ENCODE data around the gene PPP6R2.
"Not testable (repeated sequence)": the region's sequence is repeated elsewhere in the genome, so short reads cannot be mapped to it uniquely, and the experiment has no call there.

Gene PPP6R2

DNA sequence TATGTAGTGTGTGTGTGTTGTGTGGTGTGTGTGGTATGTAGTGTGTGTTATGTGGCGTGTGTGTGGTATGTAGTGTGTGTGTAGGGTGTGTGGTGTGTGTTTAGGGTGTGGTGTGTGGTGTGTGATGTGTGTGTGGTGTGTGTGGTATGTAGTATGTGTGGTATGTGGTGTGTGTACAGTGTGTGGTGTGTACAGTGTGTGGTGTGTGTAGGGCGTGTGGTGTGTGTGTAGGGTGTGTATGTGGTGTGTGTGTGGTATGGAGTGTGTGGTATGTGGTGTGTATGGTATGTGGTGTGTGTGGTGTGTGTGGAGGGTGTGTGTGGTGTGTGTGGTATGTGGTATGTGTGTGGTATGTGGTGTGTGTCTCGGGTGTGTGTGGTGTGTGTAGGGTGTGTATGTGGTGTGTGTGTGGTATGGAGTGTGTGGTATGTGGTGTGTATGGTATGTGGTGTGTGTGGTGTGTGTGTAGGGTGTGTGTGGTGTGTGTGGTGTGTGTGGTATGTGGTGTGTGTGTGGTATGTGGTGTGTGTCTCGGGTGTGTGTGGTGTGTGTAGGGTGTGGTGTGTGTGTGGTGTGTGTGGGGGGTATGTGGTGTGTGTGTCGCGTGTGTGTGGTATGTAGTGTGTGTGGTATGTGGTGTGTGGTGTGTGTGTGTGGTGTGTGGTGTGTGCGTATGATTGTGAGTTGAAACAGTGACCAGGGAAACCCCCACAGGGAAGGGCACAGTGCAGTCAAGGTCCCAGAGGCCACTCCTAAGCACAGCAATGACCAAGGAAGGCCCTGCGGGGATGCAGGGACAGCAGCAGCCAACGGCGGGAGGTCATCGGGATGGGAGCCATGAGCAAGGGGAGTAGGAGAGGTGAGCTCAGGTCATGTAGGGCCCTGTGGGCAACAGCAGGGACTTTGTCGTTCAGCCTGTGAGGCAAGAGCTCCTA, 2.9 kb upstream of the PPP6R2 start:
- in situ Hi-C loops (cut with MboI; ENCODE audit: low sequenced_read_pairs), result no loop called here

DNA sequence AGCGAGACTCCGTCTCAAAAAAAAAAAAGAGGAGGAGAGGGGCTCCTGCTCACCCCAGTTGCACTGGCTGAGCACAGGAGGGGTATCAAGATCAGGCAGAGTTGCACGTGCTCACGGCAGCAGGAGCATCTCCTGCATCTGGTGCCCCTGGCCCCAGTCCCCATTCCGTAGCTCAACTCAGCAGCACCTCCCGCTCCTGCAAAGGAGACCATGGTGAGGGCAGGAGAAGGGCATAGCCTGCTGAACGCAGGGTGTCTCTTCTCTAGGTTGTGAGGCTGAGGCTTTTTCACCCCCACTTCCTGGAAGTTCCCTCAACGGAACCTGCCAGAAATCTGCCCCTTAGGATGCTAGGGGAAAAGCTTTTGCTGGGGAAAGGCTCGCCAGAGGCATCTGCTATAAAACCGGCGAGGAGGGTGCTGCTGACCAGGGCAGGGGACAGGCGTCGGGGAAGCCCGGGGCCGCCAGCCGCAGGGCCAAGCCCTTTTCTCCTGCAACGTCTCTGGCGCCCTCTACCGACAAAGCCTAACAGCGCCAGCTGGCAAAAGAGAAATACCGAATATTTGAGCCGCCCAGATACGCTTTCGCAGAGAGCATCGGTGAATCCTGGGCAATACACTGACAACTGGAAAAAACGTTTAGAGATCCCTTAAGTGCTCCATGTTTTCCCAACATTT, 1.0 kb upstream of the PPP6R2 start:
- in situ Hi-C loops (cut with MboI; ENCODE audit: low sequenced_read_pairs), result no loop called here

GRCh38 chr22:50343541-50343935, 411 bp downstream of the PPP6R2 start:
- in situ Hi-C loops (cut with MboI; ENCODE audit: low sequenced_read_pairs), result no loop called here

DNA sequence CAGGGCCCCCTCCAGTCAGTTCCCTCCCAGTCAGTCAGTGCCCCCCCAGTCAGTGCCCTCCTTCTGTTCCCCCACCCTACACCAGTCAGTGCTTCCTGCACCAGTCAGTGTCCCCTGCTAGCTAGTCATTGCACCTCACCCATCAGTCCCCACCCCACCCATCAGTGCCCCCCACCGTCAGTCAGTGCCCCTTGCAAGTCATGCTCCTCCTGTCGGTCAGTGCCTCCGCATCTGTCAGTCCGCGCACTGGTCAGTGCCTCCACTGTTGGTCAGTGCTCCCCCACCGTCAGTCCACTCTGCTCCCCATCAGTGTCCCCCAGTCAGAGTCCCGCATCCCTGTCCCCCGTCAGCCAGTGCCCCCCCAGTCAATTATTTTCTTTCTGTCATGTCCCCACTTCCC, 3.3 kb downstream of the PPP6R2 start:
- in situ Hi-C loops (cut with MboI; ENCODE audit: low sequenced_read_pairs), result no loop called here

DNA sequence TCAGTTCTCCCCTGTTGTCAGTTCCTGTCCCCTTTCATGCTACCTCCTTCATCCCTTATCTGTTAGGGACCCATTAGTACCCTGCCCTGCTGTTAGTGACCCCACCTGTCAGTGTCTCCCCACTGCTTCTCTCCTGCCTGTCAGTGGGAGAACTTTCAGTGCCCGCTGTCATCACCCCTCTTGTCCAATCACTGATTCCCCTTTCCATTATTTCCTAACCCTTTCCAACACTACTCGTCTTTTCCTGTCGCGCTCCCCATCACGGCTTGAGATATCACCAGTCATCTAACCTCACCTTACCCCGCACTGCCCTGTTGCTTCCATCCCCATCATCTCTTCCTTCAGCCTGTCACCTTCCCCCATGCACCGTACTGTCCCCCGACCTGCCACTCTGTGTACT, 4.0 kb downstream of the PPP6R2 start:
- in situ Hi-C loops (cut with MboI; ENCODE audit: low sequenced_read_pairs), result no loop called here

DNA sequence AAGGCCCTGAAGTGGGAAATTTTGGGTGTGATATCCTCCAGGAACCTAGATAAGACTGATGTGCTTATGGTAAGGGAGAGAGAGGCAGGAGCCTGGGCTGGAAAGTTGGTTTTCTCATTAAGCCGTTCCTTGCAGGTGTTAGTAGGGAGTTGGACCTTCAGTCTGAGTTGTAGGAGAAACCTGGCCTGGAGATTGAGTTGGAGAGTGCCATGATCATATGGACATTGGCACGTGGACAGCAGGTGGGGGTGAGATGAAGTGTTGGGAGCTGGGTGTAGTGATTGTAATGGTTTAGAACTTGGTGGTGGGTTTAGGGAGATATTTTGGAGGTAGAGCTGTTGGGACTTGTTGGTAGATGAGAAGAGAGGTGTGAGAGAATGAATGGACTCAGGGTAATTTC, 4.9 kb downstream of the PPP6R2 start:
- in situ Hi-C loops (cut with MboI; ENCODE audit: low sequenced_read_pairs), result no loop called here

- in situ Hi-C loops (cut with MboI; ENCODE audit: low sequenced_read_pairs), result no loop called here
These were observed 13.1 kb downstream of the PPP6R2 start for GRCh38 chr22:50356186-50356585.

DNA sequence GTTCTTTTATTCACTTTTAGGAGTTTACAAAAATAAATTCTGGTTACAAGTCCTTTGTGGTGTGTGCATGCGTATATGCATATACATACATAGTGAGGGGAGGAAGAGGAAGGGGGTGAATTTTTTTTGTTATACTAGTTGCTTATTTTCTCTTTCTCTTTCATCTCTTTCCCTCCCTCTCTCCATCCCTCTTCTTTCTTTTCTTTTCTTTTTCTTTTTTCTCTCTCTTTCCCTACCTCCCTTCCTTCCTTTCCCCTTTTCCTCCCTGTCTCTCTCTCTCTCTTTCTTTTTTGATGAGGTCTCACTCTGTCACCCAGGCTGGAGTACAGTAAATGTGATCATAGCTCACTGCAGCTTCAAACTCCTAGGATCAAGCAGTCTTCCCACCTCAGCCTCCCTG, 14.1 kb downstream of the PPP6R2 start:
- in situ Hi-C loops (cut with MboI; ENCODE audit: low sequenced_read_pairs), result no loop called here

GRCh38 chr22:50357756-50358155, 14.6 kb downstream of the PPP6R2 start:
- in situ Hi-C loops (cut with MboI; ENCODE audit: low sequenced_read_pairs), result no loop called here

- in situ Hi-C loops (cut with MboI; ENCODE audit: low sequenced_read_pairs), result no loop called here
These were observed 17.5 kb downstream of the PPP6R2 start for GRCh38 chr22:50360578-50360977.

DNA sequence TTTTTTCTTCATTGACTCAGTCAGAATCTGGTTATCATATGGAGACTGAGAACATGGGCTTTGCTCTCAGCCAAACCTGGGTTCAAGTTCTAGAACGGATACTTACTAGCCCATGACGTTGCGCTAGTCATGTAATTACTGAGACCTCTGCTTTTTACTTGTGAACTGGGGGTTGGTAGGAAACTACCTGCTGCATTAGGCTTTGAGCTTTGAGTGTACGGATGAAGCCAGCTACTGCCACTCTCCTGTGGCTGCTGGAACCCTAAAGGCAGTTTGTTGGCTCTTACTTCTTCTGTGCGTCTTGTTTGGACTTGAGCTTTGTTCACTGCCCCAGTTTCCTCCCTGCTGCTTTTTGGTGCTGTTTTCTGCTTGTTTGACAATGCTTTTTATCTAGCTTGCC, 18.1 kb downstream of the PPP6R2 start:
- in situ Hi-C loops (cut with MboI; ENCODE audit: low sequenced_read_pairs), result no loop called here

GRCh38 chr22:50361688-50362087, 18.6 kb downstream of the PPP6R2 start:
- in situ Hi-C loops (cut with MboI; ENCODE audit: low sequenced_read_pairs), result no loop called here

DNA sequence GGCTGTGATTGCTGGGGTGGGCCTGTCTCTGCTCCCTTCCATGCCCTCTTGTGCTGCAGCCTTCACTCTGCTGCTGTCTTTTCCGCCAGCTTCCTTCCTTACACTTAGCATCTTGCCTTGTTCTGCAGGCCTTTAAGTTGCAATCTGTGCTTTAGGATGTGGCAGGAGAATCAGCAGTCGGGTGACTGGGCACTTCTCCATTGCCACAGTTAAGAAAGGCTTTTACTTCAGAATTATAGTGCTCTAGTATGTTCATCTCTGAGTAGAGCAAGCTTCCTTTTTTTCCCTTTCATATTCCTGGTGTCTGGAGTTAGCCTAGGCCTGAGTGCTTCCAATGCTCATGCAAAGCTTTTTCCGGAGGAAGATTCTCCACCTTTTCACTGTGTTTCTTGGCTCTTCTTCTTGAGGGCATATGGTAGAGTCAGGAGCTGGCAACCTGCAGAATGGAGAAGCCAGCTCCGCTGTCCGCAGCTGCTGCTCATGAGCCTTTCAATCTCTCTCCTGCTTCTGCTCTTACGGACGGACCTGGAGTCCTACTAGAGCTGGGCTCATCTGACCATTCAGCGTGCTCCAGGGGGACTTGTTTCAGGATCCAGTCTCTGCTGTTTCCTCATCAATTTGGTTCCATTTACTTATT, 20.2 kb downstream of the PPP6R2 start:
- in situ Hi-C loops (cut with MboI; ENCODE audit: low sequenced_read_pairs), result no loop called here

DNA sequence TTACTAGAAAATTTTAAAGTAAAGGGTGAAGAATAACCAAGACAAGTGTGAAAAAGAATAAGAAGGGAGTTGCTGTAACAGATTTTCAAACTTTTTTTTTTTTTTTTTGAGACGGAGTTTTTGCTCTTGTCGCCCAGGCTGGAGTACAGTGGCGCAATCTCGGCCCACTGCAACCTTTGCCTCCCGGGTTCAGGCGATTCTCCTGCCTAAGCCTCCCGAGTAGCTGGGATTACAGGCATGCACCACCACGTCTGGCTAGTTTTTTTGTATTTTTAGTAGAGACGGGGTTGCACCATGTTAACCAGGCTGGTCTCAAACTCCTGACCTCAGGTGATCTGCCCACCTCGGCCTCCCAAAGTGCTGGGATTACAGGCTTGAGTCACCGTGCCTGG, 20.7 kb downstream of the PPP6R2 start:
- in situ Hi-C loops (cut with MboI; ENCODE audit: low sequenced_read_pairs), result not testable (repeated sequence)

DNA sequence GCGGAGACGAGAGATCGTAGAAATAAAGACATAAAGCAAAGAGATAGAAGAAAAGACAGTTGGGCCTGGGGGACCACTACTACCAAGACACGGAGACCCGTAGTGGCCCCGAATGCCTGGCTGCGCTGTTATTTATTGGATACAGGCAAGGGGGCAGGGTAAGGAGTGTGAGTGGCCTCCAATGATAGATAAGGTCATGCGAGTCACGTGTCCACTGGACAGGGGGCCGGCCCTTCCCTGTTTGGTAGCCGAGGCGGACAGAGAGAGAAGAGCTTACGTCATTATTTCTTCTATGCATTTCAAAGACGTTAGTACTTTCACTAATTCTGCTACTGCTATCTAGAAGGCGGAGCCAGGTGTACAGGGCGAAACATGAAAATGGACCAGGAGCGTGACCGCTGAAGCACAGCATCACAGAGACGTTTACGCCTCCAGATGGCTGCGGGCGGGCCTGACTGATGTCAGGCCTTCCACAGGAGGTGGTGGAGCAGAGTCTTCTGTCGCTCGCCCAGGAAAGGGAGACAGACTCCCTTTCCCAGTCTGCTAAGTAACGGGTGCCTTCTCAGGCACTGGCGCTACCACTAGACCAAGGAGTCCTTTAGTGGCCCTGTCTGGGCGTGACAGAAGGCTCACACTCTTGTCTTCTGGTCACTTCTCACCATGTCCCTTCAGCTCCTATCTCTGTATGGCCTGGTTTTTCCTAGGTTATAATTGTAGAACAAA, 24.8 kb downstream of the PPP6R2 start:
- in situ Hi-C loops (cut with MboI; ENCODE audit: low sequenced_read_pairs), result no loop called here

- in situ Hi-C loops (cut with MboI; ENCODE audit: low sequenced_read_pairs), result no loop called here
These were observed 28.0 kb downstream of the PPP6R2 start for GRCh38 chr22:50371101-50371648.

GRCh38 chr22:50376085-50376651, 33.0 kb downstream of the PPP6R2 start:
- in situ Hi-C loops (cut with MboI; ENCODE audit: low sequenced_read_pairs), result no loop called here

DNA sequence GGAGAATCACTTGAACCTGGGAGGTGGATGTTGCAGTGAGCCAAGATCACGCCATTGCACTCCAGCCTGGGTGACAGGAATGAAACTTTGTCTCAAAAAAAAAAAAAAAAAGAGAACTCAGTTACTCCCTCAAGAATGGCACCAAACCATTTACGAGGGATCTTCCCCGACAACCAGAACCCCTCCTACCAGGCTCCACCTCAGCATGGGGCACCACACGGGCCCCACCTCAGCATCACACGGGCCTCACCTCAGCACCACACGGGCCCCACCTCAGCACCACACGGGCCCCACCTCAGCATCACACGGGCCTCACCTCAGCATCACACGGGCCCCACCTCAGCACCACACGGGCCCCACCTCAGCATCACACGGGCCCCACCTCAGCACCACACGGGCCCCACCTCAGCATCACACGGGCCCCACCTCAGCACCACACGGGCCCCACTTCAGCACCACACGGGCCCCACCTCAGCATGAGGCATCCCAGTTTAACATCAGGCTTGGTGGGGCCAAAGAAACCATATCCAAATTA, 38.0 kb downstream of the PPP6R2 start:
- in situ Hi-C loops (cut with MboI; ENCODE audit: low sequenced_read_pairs), result not testable (repeated sequence)

- in situ Hi-C loops (cut with MboI; ENCODE audit: low sequenced_read_pairs), result no loop called here
These were observed 53.7 kb downstream of the PPP6R2 start for GRCh38 chr22:50396751-50397370.

All from HL-60/S4 (cell line).